Large intestine (tissue), 12 donors: Measurements from ENCODE around the gene ZNF100. TPM values are rescaled to one million over a fixed set of nuclear protein-coding genes. Genes with fewer than 3 reads are reported as not detected.
A peak's percentile ranks its signal among the peaks of the same experiment; 100 is the strongest.
"Not testable (repeated sequence)": the region's sequence is repeated elsewhere in the genome, so short reads cannot be mapped to it uniquely, and the experiment has no call there.

Experiments used
- DNase-seq, 2 donors: peaks; one replicate each; pipeline versions ENCODE4 v3.0.0 to v3.0.0-alpha.2; 2013
- H3K27ac ChIP-seq: one replicate; pipeline ENCODE4 v1.5.1; 2013; ENCODE audit warnings: low read length
- H3K27me3 ChIP-seq: 2 replicates; pipeline ENCODE4 v1.6.1; 2013; ENCODE audit warnings: low read length; ENCODE audit not compliant: control insufficient read depth, insufficient read depth
- H3K36me3 ChIP-seq: 2 replicates; pipeline ENCODE4 v1.6.1; 2013; ENCODE audit warnings: low read length; ENCODE audit not compliant: control insufficient read depth, insufficient read depth
- H3K4me1 ChIP-seq: one replicate; pipeline ENCODE4 v1.6.1; 2013; ENCODE audit warnings: low read length; ENCODE audit not compliant: control insufficient read depth, insufficient read depth
- H3K4me3 ChIP-seq: one replicate; pipeline ENCODE4 v1.5.1; 2013; ENCODE audit warnings: low read length
- H3K9me3 ChIP-seq: one replicate; pipeline ENCODE4 v1.6.1; 2013; ENCODE audit warnings: mild to moderate bottlenecking, low read depth, low read length, moderate library complexity; ENCODE audit not compliant: control insufficient read depth
- WGBS: methylation state at CpG from one replicate; pipeline ENCODE4 v1.1.5; 2013; ENCODE audit warnings: low lambda C conversion rate; ENCODE audit not compliant: insufficient coverage; 5-methylcytosine and 5-hydroxymethylcytosine counted together
- long read RNA-seq, 11 donors: transcript quantifications; one replicate each; lab custom pipeline, GENCODE V29; 2026
- polyA plus RNA-seq: library from polyadenylated mRNA; unstranded; fragments of 120-200 nt; gene quantifications from one replicate; pipeline ENCODE4 v1.2.1, GENCODE V29; 2013

Gene ZNF100
- polyA plus RNA-seq = 6.8 TPM
- long read RNA-seq, donor 1, full-length matches to known transcripts = 1 of 1 reads
- long read RNA-seq, donor 1, partial matches to known transcripts = 0 of 1 reads
- long read RNA-seq, donor 1, other reads (novel, unspliced or antisense) = 0 of 1 reads
- long read RNA-seq, donor 2 = 0 reads
- long read RNA-seq, donor 3 = 0 reads
- long read RNA-seq, donor 4 = 0 reads
- long read RNA-seq, donor 5, full-length matches to known transcripts = 3 of 3 reads
- long read RNA-seq, donor 5, partial matches to known transcripts = 0 of 3 reads
- long read RNA-seq, donor 5, other reads (novel, unspliced or antisense) = 0 of 3 reads
- long read RNA-seq, donor 6, full-length matches to known transcripts = 2 of 2 reads
- long read RNA-seq, donor 6, partial matches to known transcripts = 0 of 2 reads
- long read RNA-seq, donor 6, other reads (novel, unspliced or antisense) = 0 of 2 reads
- long read RNA-seq, donor 7, full-length matches to known transcripts = 2 of 2 reads
- long read RNA-seq, donor 7, partial matches to known transcripts = 0 of 2 reads
- long read RNA-seq, donor 7, other reads (novel, unspliced or antisense) = 0 of 2 reads
- long read RNA-seq, donor 8, full-length matches to known transcripts = 2 of 2 reads
- long read RNA-seq, donor 8, partial matches to known transcripts = 0 of 2 reads
- long read RNA-seq, donor 8, other reads (novel, unspliced or antisense) = 0 of 2 reads
- long read RNA-seq, donor 9, full-length matches to known transcripts = 1 of 1 reads
- long read RNA-seq, donor 9, partial matches to known transcripts = 0 of 1 reads
- long read RNA-seq, donor 9, other reads (novel, unspliced or antisense) = 0 of 1 reads
- long read RNA-seq, donor 10, full-length matches to known transcripts = 4 of 4 reads
- long read RNA-seq, donor 10, partial matches to known transcripts = 0 of 4 reads
- long read RNA-seq, donor 10, other reads (novel, unspliced or antisense) = 0 of 4 reads
- long read RNA-seq, donor 11 = 0 reads

GRCh38 chr19:21767065-21767800, at the start of gene ZNF100:
Gene ZNF100 (minus strand): TSS chr19:21767579. CDS start chr19:21767429, 150 bp downstream.
- no peaks in the 10 kb centered on the region for H3K9me3 ChIP-seq
- peak; percentile 88 to 93 for DNase-seq
- H3K4me3 ChIP-seq = peak within 1 kb of the TSS; percentile 64
- no CpG with 5 or more reads among the region's 35 CpGs for WGBS
- peaks cover 20% of the 10 kb centered on the region for H3K36me3 ChIP-seq
- no peaks in the 10 kb centered on the region for H3K4me1 ChIP-seq
- H3K27ac ChIP-seq = peak within 1 kb of the TSS; percentile 77
- no peaks in the 10 kb centered on the region for H3K27me3 ChIP-seq

GRCh38 chr19:21812448-21812847, 45.1 kb upstream of the ZNF100 start:
- Histone ChIP-seq H3K9me3 (peaks cover 45% of the 10 kb centered on the region), H3K36me3 (peaks cover 64% of the 10 kb centered on the region), H3K27me3 (no peaks in the 10 kb centered on the region), H3K4me3 (no peak overlapping the region), H3K27ac (no peak overlapping the region), H3K4me1 (no peaks in the 10 kb centered on the region)
- no peak for DNase-seq
- WGBS = no CpG with 5 or more reads among the region's 4 CpGs

GRCh38 chr19:21808400-21809000, 41.1 kb upstream of the ZNF100 start:
- not testable (repeated sequence) for H3K27me3 ChIP-seq, H3K27ac ChIP-seq, H3K4me3 ChIP-seq, DNase-seq, H3K4me1 ChIP-seq
- peaks cover 36% of the 10 kb centered on the region for H3K36me3 ChIP-seq
- WGBS = 100% methylated on average over 1 of the region's 3 CpGs
- H3K9me3 ChIP-seq = peaks cover 42% of the 10 kb centered on the region

- Histone ChIP-seq H3K27me3 (no peaks in the 10 kb centered on the region), H3K4me1 (no peaks in the 10 kb centered on the region), H3K27ac (peak overlapping the region; percentile 74), H3K4me3 (no peak overlapping the region), H3K9me3 (no peaks in the 10 kb centered on the region), H3K36me3 (no peaks in the 10 kb centered on the region)
- peak; percentile 55 to 88 for DNase-seq
- 20% methylated on average over 1 of the region's 5 CpGs for WGBS
These were observed 22.2 kb upstream of the ZNF100 start for GRCh38 chr19:21789466-21790085.

GRCh38 chr19:21786936-21787335, 19.6 kb upstream of the ZNF100 start:
- Histone ChIP-seq H3K9me3 (no peaks in the 10 kb centered on the region), H3K4me3 (no peak overlapping the region)
- no peak for DNase-seq

GRCh38 chr19:21775792-21776191, 8.4 kb upstream of the ZNF100 start:
- no CpG with 5 or more reads among the region's 30 CpGs for WGBS
- DNase-seq, H3K27me3 ChIP-seq, H3K9me3 ChIP-seq, H3K27ac ChIP-seq, H3K4me1 ChIP-seq, H3K4me3 ChIP-seq, H3K36me3 ChIP-seq: not testable (repeated sequence)

More at GRCh38 chr19:21786936-21787335, 19.6 kb upstream of the ZNF100 start:
- Histone ChIP-seq H3K27ac (no peak overlapping the region), H3K4me1 (no peaks in the 10 kb centered on the region), H3K36me3 (no peaks in the 10 kb centered on the region), H3K27me3 (no peaks in the 10 kb centered on the region)
- WGBS = 100% methylated on average over 2 of the region's 3 CpGs

GRCh38 chr19:21766705-21767064, 694 bp downstream of the ZNF100 start:
- Histone ChIP-seq H3K27ac (peak overlapping the region; percentile 77), H3K36me3 (peaks cover 24% of the 10 kb centered on the region), H3K4me3 (peak overlapping the region; percentile 64)
- DNase-seq, H3K27me3 ChIP-seq, H3K9me3 ChIP-seq, H3K4me1 ChIP-seq: not testable (repeated sequence)
- no CpG with 5 or more reads among the region's 19 CpGs for WGBS

GRCh38 chr19:21765151-21765550, 2.2 kb downstream of the ZNF100 start:
- Histone ChIP-seq H3K27ac (no peak overlapping the region), H3K36me3 (peaks cover 29% of the 10 kb centered on the region), H3K9me3 (no peaks in the 10 kb centered on the region), H3K27me3 (no peaks in the 10 kb centered on the region), H3K4me3 (no peak overlapping the region), H3K4me1 (no peaks in the 10 kb centered on the region)
- DNase-seq = no peak

- H3K27me3 ChIP-seq, H3K9me3 ChIP-seq, H3K4me3 ChIP-seq, H3K4me1 ChIP-seq, DNase-seq, H3K27ac ChIP-seq: not testable (repeated sequence)
- H3K36me3 ChIP-seq = peaks cover 52% of the 10 kb centered on the region
- WGBS = 0% methylated on average over 1 of the region's 2 CpGs
These were observed 5.8 kb downstream of the ZNF100 start for GRCh38 chr19:21761547-21761946.
